ENCODE results near the gene CRTC3. TPM values are rescaled to one million over a fixed set of nuclear protein-coding genes. Genes with fewer than 3 reads are reported as not detected.

CRTC3 gene
- total RNA-seq, 1 experiment from 2014 or later, result 25.9 TPM

- ChIA-PET CTCF (interaction anchor here (0.6 to 1.3 kb wide), 6 partner anchors 19 to 324 kb away, joined by 3 to 4 read pairs (median 3); no protein-coding TSS in a partner anchor), POLR2A (interaction anchor here (0.6 to 3.6 kb wide), 11 partner anchors 8 to 199 kb away, joined by 3 to 35 read pairs (median 3); no protein-coding TSS in a partner anchor)
- Mint-ChIP-seq H3K4me1 (ENCODE audit: insufficient read depth, unreplicated experiment) (peaks cover 48% of the 10 kb centered on the region), H3K9me3 (ENCODE audit: unreplicated experiment) (no peaks in the 10 kb centered on the region), H3K27ac (ENCODE audit: low read depth, unreplicated experiment) (peak overlapping the region; percentile 75), H3K4me3 (ENCODE audit: unreplicated experiment) (no peak overlapping the region), H3K27me3 (ENCODE audit: insufficient read depth, unreplicated experiment) (no peaks in the 10 kb centered on the region), H3K36me3 (ENCODE audit: insufficient read depth, unreplicated experiment) (peaks cover 10% of the 10 kb centered on the region)
- BruUV-seq (replicated peaks), result no TSS peak
- DNase-seq (ENCODE audit: unreplicated experiment), result no peak
- intact Hi-C loops (cut with micrococcal nuclease), result no loop called here
- TF ChIP-seq CTCF (IDR thresholded peaks at IDR 0.05; ENCODE audit: unreplicated experiment), result no peak
Observed at GRCh38 chr15:90561344-90562244, 31.9 kb downstream of the CRTC3 start.

- intact Hi-C loops (cut with micrococcal nuclease), result no loop called here
- no peaks in the 10 kb centered on the region for H3K9me3 Mint-ChIP-seq (ENCODE audit: unreplicated experiment)
- no peak for TF ChIP-seq CTCF (IDR thresholded peaks at IDR 0.05; ENCODE audit: unreplicated experiment)
- peak overlapping the region; percentile 75 for H3K27ac Mint-ChIP-seq (ENCODE audit: low read depth, unreplicated experiment)
- DNase-seq (ENCODE audit: unreplicated experiment), result no peak
- H3K4me1 Mint-ChIP-seq (ENCODE audit: insufficient read depth, unreplicated experiment), result peaks cover 41% of the 10 kb centered on the region
- peaks cover 10% of the 10 kb centered on the region for H3K36me3 Mint-ChIP-seq (ENCODE audit: insufficient read depth, unreplicated experiment)
- BruUV-seq (replicated peaks), result no TSS peak
- H3K27me3 Mint-ChIP-seq (ENCODE audit: insufficient read depth, unreplicated experiment), result no peaks in the 10 kb centered on the region
- no peak overlapping the region for H3K4me3 Mint-ChIP-seq (ENCODE audit: unreplicated experiment)
- ChIA-PET POLR2A (no interaction called here), CTCF (no interaction called here)
Observed at GRCh38 chr15:90562669-90563068, 32.9 kb downstream of the CRTC3 start.

GRCh38 chr15:90563463-90563862 lies 33.7 kb downstream of the CRTC3 start:
- ChIA-PET CTCF (no interaction called here), POLR2A (interaction anchor here (0.5 kb wide), 1 partner anchor 51 kb away, joined by 3 read pairs; no protein-coding TSS in a partner anchor)
- no peak for DNase-seq (ENCODE audit: unreplicated experiment)
- H3K27me3 Mint-ChIP-seq (ENCODE audit: insufficient read depth, unreplicated experiment), result no peaks in the 10 kb centered on the region
- H3K9me3 Mint-ChIP-seq (ENCODE audit: unreplicated experiment), result no peaks in the 10 kb centered on the region
- intact Hi-C loops (cut with micrococcal nuclease), result no loop called here
- H3K36me3 Mint-ChIP-seq (ENCODE audit: insufficient read depth, unreplicated experiment), result peaks cover 10% of the 10 kb centered on the region
- no peak for TF ChIP-seq CTCF (IDR thresholded peaks at IDR 0.05; ENCODE audit: unreplicated experiment)
- peaks cover 33% of the 10 kb centered on the region for H3K4me1 Mint-ChIP-seq (ENCODE audit: insufficient read depth, unreplicated experiment)
- no peak overlapping the region for H3K27ac Mint-ChIP-seq (ENCODE audit: low read depth, unreplicated experiment)
- no TSS peak for BruUV-seq (replicated peaks)
- H3K4me3 Mint-ChIP-seq (ENCODE audit: unreplicated experiment), result no peak overlapping the region

- Mint-ChIP-seq H3K4me3 (ENCODE audit: unreplicated experiment) (no peak overlapping the region), H3K27ac (ENCODE audit: low read depth, unreplicated experiment) (no peak overlapping the region), H3K27me3 (ENCODE audit: insufficient read depth, unreplicated experiment) (no peaks in the 10 kb centered on the region), H3K4me1 (ENCODE audit: insufficient read depth, unreplicated experiment) (peaks cover 30% of the 10 kb centered on the region), H3K36me3 (ENCODE audit: insufficient read depth, unreplicated experiment) (peaks cover 10% of the 10 kb centered on the region), H3K9me3 (ENCODE audit: unreplicated experiment) (no peaks in the 10 kb centered on the region)
- intact Hi-C loops (cut with micrococcal nuclease), result no loop called here
- BruUV-seq (replicated peaks), result no TSS peak
- DNase-seq (ENCODE audit: unreplicated experiment), result no peak
- ChIA-PET POLR2A (interaction anchor here (0.5 to 0.7 kb wide), 3 partner anchors 8 to 52 kb away, joined by 3 read pairs; no protein-coding TSS in a partner anchor), CTCF (interaction anchor here (0.6 to 1.3 kb wide), 2 partner anchors 130 to 322 kb away, joined by 3 read pairs; no protein-coding TSS in a partner anchor)
- no peak for TF ChIP-seq CTCF (IDR thresholded peaks at IDR 0.05; ENCODE audit: unreplicated experiment)
Observed at GRCh38 chr15:90564051-90564450, 34.3 kb downstream of the CRTC3 start.
